Measurements from ENCODE around the gene CA6. TPM values are rescaled to one million over a fixed set of nuclear protein-coding genes. Genes with fewer than 3 reads are reported as not detected.
"Not testable (repeated sequence)": the region's sequence is repeated elsewhere in the genome, so short reads cannot be mapped to it uniquely, and the experiment has no call there.

CA6 gene
- not detected in 2 replicates for total RNA-seq (ENCODE audit: low replicate concordance)

DNA sequence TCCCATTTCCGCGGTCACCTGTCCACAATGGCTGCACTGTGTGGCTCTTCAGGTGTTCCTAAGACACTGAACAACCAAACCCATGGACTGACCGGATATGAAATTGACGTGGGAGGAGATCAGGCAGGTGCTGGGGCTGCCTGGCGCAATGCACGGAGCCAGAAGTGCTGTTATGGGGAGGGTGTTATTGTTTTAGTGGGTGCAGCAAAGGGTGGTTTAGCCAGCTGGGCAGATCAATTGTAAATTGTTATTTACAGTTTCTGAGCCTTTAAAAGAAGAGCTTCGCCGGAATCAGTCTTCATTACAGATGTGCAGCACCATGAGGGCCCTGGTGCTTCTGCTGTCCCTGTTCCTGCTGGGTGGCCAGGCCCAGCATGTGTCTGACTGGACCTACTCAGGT, at the start of gene CA6:
TSS of gene CA6 (plus strand) at position 301 of the 400 bp plus-strand sequence. CDS start at position 320, 19 bp downstream.
- Histone ChIP-seq H3K4me3 (no peak within 1 kb of the TSS), H3K9me3 (ENCODE audit: low read depth) (no peaks in the 10 kb centered on the region), H3K4me2 (peak within 1 kb of the TSS; percentile 34), H3K36me3 (no peaks in the 10 kb centered on the region), H4K20me1 (ENCODE audit: low read depth) (no peaks in the 10 kb centered on the region), H3K27me3 (no peaks in the 10 kb centered on the region), H3K9ac (no peak within 1 kb of the TSS), H3K79me2 (ENCODE audit: low read depth) (no peaks in the 10 kb centered on the region), H2AFZ (replicated peaks) (no peak within 1 kb of the TSS), H3K4me1 (peaks cover 26% of the 10 kb centered on the region), H3K27ac (no peak within 1 kb of the TSS), H3F3A (ENCODE audit: low read depth) (peaks cover 22% of the 10 kb centered on the region)
- DNase-seq (ENCODE audit: low spot score), result no peak
- Mint-ChIP-seq H3K36me3 (no peaks in the 10 kb centered on the region), H3K4me3 (peak within 1 kb of the TSS; percentile 30), H3K27me3 (ENCODE audit: insufficient read depth, low read depth) (peaks cover 22% of the 10 kb centered on the region), H3K4me1 (peaks cover 47% of the 10 kb centered on the region), H3K27ac (peak within 1 kb of the TSS; percentile 96), H3K9me3 (peaks cover under 1% of the 10 kb centered on the region)
- TF ChIP-seq EZH2 (IDR thresholded peaks at IDR 0.05) (no peak), EZH2phosphoT487 (IDR thresholded peaks at IDR 0.05) (no peak)
- TF ChIP-seq, protein P1, sequence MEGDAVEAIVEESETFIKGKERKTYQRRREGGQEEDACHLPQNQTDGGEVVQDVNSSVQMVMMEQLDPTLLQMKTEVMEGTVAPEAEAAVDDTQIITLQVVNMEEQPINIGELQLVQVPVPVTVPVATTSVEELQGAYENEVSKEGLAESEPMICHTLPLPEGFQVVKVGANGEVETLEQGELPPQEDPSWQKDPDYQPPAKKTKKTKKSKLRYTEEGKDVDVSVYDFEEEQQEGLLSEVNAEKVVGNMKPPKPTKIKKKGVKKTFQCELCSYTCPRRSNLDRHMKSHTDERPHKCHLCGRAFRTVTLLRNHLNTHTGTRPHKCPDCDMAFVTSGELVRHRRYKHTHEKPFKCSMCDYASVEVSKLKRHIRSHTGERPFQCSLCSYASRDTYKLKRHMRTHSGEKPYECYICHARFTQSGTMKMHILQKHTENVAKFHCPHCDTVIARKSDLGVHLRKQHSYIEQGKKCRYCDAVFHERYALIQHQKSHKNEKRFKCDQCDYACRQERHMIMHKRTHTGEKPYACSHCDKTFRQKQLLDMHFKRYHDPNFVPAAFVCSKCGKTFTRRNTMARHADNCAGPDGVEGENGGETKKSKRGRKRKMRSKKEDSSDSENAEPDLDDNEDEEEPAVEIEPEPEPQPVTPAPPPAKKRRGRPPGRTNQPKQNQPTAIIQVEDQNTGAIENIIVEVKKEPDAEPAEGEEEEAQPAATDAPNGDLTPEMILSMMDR (IDR thresholded peaks at IDR 0.05), result no peak

GRCh38 chr1:8896775-8897174, 48.9 kb upstream of the CA6 start:
- not testable (repeated sequence) for DNase-seq (ENCODE audit: low spot score)

DNA sequence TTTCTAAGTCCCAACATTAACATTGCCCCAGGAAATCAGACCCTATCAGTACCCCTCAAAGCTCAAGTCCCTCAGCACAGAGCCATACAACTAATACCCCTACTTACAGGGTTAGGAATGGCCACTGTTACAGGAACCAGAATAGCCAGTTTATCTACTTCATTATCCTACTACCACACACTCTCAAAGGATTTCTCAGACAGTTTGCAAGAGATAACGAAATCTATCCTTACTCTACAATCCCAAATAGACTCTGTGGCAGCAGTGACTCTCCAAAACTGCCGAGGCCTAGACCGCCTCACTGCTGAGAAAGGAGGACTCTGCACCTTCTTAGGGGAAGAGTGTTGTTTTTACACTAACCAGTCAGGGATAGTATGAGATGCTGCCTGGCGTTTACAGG, 48.2 kb upstream of the CA6 start:
- H3F3A ChIP-seq (ENCODE audit: low read depth); H3K36me3 ChIP-seq; H3K36me3 Mint-ChIP-seq; H2AFZ ChIP-seq (replicated peaks); H3K27ac ChIP-seq; H3K4me1 ChIP-seq; H3K79me2 ChIP-seq (ENCODE audit: low read depth); H3K27ac Mint-ChIP-seq; H3K4me1 Mint-ChIP-seq; DNase-seq (ENCODE audit: low spot score); H3K27me3 ChIP-seq; H3K4me3 Mint-ChIP-seq; H3K9me3 Mint-ChIP-seq; H3K4me3 ChIP-seq; H3K9ac ChIP-seq; H4K20me1 ChIP-seq (ENCODE audit: low read depth); H3K9me3 ChIP-seq (ENCODE audit: low read depth); H3K4me2 ChIP-seq: not testable (repeated sequence)
- peaks cover 13% of the 10 kb centered on the region for H3K27me3 Mint-ChIP-seq (ENCODE audit: insufficient read depth, low read depth)

More at GRCh38 chr1:8896775-8897174, 48.9 kb upstream of the CA6 start:
- H3K79me2 ChIP-seq (ENCODE audit: low read depth); H3K36me3 Mint-ChIP-seq; H3K27me3 ChIP-seq; H3K4me1 ChIP-seq; H3K9ac ChIP-seq; H3F3A ChIP-seq (ENCODE audit: low read depth); H3K4me3 Mint-ChIP-seq; H3K9me3 ChIP-seq (ENCODE audit: low read depth); H3K4me3 ChIP-seq; H3K9me3 Mint-ChIP-seq; H3K27ac ChIP-seq; H3K4me1 Mint-ChIP-seq; H3K4me2 ChIP-seq; H4K20me1 ChIP-seq (ENCODE audit: low read depth); H3K36me3 ChIP-seq; H3K27ac Mint-ChIP-seq; H2AFZ ChIP-seq (replicated peaks): not testable (repeated sequence)
- H3K27me3 Mint-ChIP-seq (ENCODE audit: insufficient read depth, low read depth), result peaks cover 13% of the 10 kb centered on the region

- not testable (repeated sequence) for H3K4me2 ChIP-seq; H3K27ac ChIP-seq; H2AFZ ChIP-seq (replicated peaks); H3K9me3 ChIP-seq (ENCODE audit: low read depth); H3K36me3 Mint-ChIP-seq; H4K20me1 ChIP-seq (ENCODE audit: low read depth); H3K36me3 ChIP-seq; H3K4me3 Mint-ChIP-seq; DNase-seq (ENCODE audit: low spot score); H3K4me3 ChIP-seq; H3F3A ChIP-seq (ENCODE audit: low read depth); H3K4me1 Mint-ChIP-seq; H3K27me3 ChIP-seq; H3K9ac ChIP-seq; H3K4me1 ChIP-seq; H3K9me3 Mint-ChIP-seq; H3K79me2 ChIP-seq (ENCODE audit: low read depth)
- H3K27me3 Mint-ChIP-seq (ENCODE audit: insufficient read depth, low read depth), result peaks cover 13% of the 10 kb centered on the region
- H3K27ac Mint-ChIP-seq, result peak overlapping the region; percentile 87
Measured at GRCh38 chr1:8898418-8898817, 47.2 kb upstream of the CA6 start.

DNA sequence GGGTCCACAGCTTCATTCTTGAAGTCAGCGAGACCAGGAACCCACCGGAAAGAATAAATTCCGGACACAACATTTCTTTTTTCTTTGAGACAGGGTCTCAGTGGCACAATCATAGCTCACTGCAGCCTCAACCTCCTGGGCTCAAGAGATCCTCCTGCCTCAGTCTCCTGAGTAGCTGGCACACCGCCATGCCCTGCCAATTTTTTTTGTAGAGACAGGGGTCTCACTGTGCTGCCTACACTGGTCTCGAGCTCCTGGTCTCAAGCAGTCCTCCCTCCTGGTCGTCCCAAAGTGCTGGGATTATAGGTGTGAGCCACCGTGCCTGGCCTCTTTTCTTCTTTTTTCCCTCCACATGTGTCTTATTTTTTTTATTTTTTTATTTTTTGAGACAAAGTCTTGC, 46.6 kb upstream of the CA6 start:
- no peak overlapping the region for H3K27ac ChIP-seq
- DNase-seq (ENCODE audit: low spot score), result no peak
- Mint-ChIP-seq H3K4me3 (no peak overlapping the region), H3K27me3 (ENCODE audit: insufficient read depth, low read depth) (peaks cover 11% of the 10 kb centered on the region), H3K27ac (no peak overlapping the region), H3K9me3 (peaks cover 4% of the 10 kb centered on the region), H3K36me3 (no peaks in the 10 kb centered on the region), H3K4me1 (peaks cover 6% of the 10 kb centered on the region)
- H3K27me3 ChIP-seq, result no peaks in the 10 kb centered on the region
- TF ChIP-seq EZH2phosphoT487 (IDR thresholded peaks at IDR 0.05), result no peak
- no peak overlapping the region for H3K9ac ChIP-seq
- no peaks in the 10 kb centered on the region for H3K79me2 ChIP-seq (ENCODE audit: low read depth)
- H3K4me1 ChIP-seq, result no peaks in the 10 kb centered on the region
- no peak overlapping the region for H3K4me3 ChIP-seq
- H3K36me3 ChIP-seq, result no peaks in the 10 kb centered on the region
- H3K9me3 ChIP-seq (ENCODE audit: low read depth), result no peaks in the 10 kb centered on the region
- H2AFZ ChIP-seq (replicated peaks), result no peak overlapping the region
- H3F3A ChIP-seq (ENCODE audit: low read depth), result no peaks in the 10 kb centered on the region
- no peaks in the 10 kb centered on the region for H4K20me1 ChIP-seq (ENCODE audit: low read depth)
- H3K4me2 ChIP-seq, result no peak overlapping the region

GRCh38 chr1:8900684-8901083, 45.0 kb upstream of the CA6 start:
- not testable (repeated sequence) for H3F3A ChIP-seq (ENCODE audit: low read depth); H3K79me2 ChIP-seq (ENCODE audit: low read depth); H3K36me3 Mint-ChIP-seq; H2AFZ ChIP-seq (replicated peaks); H3K4me2 ChIP-seq; H4K20me1 ChIP-seq (ENCODE audit: low read depth); H3K4me1 Mint-ChIP-seq; H3K9me3 ChIP-seq (ENCODE audit: low read depth); DNase-seq (ENCODE audit: low spot score); H3K4me3 ChIP-seq; H3K36me3 ChIP-seq; H3K9me3 Mint-ChIP-seq; H3K27me3 ChIP-seq; H3K27ac ChIP-seq; H3K4me1 ChIP-seq; H3K4me3 Mint-ChIP-seq; H3K9ac ChIP-seq; H3K27ac Mint-ChIP-seq
- peaks cover 10% of the 10 kb centered on the region for H3K27me3 Mint-ChIP-seq (ENCODE audit: insufficient read depth, low read depth)
